ENCODE data around the gene SLC35F3. TPM values are rescaled to one million over a fixed set of nuclear protein-coding genes. Genes with fewer than 3 reads are reported as not detected.

SLC35F3 gene
- total and polyA plus RNA-seq, 7 donors = under 0.01 to 0.54 (median 0.28) TPM; not detected in 2

GRCh38 chr1:234200566-234200965 is 296.1 kb downstream of the SLC35F3 start:
- no peak for DNase-seq
- Histone ChIP-seq H3K4me3 (no peak overlapping the region), H3K27me3 (no peaks in the 10 kb centered on the region), H3K4me1 (no peaks in the 10 kb centered on the region), H3K36me3 (no peaks in the 10 kb centered on the region), H3K27ac (no peak overlapping the region), H3K9me3 (peaks cover 0 to 5% (median 2%) of the 10 kb centered on the region in 4 donors)
- intact Hi-C loops (cut with DNase I) = no loop called here
- TF ChIP-seq EP300 (IDR thresholded peaks at IDR 0.05) (no peak), CTCF (IDR thresholded peaks at IDR 0.05) (no peak), POLR2A (IDR thresholded peaks at IDR 0.05) (no peak), POLR2AphosphoS5 (IDR thresholded peaks at IDR 0.05) (no peak)
- 66 to 71% methylated on average over 4 of the region's 4 CpGs for WGBS, 2 donors

- H3K27me3 ChIP-seq = peaks cover 0 to 4% (median 0%) of the 10 kb centered on the region in 3 donors
- H3K4me3 ChIP-seq = no peak overlapping the region
- TF ChIP-seq EP300 (IDR thresholded peaks at IDR 0.05) (no peak), CTCF (IDR thresholded peaks at IDR 0.05) (no peak), POLR2A (IDR thresholded peaks at IDR 0.05) (no peak)
- WGBS, 2 donors = 73 to 76% methylated on average over 5 of the region's 5 CpGs
- no peak for DNase-seq
- no peak overlapping the region for H3K27ac ChIP-seq
- H3K36me3 ChIP-seq = no peaks in the 10 kb centered on the region
- peaks cover 0 to 5% (median 2%) of the 10 kb centered on the region in 4 donors for H3K9me3 ChIP-seq
- intact Hi-C loops (cut with DNase I) = no loop called here
- no peaks in the 10 kb centered on the region for H3K4me1 ChIP-seq
These were observed 297.1 kb downstream of the SLC35F3 start for GRCh38 chr1:234201600-234201999.

- H3K9me3 ChIP-seq = no peaks in the 10 kb centered on the region
- WGBS, 2 donors = 63 to 72% methylated on average over 7 of the region's 7 CpGs
- H3K27ac ChIP-seq = no peak overlapping the region
- H3K4me3 ChIP-seq = no peak overlapping the region
- TF ChIP-seq POLR2AphosphoS5 (IDR thresholded peaks at IDR 0.05) (no peak), POLR2A (IDR thresholded peaks at IDR 0.05) (no peak), EP300 (IDR thresholded peaks at IDR 0.05) (no peak), CTCF (IDR thresholded peaks at IDR 0.05) (no peak)
- intact Hi-C loops (cut with DNase I) = no loop called here
- H3K27me3 ChIP-seq = peaks cover 0 to 5% (median 0%) of the 10 kb centered on the region in 3 donors
- H3K4me1 ChIP-seq = no peaks in the 10 kb centered on the region
- no peak for DNase-seq
- H3K36me3 ChIP-seq = no peaks in the 10 kb centered on the region
These were observed 301.5 kb downstream of the SLC35F3 start for GRCh38 chr1:234205966-234206365.

- H3K27me3 ChIP-seq = peaks cover 0 to 6% (median 0%) of the 10 kb centered on the region in 3 donors
- TF ChIP-seq POLR2A (IDR thresholded peaks at IDR 0.05) = no peak
- no peak for TF ChIP-seq CTCF (IDR thresholded peaks at IDR 0.05)
- no peak for TF ChIP-seq EP300 (IDR thresholded peaks at IDR 0.05)
- no peak for TF ChIP-seq POLR2AphosphoS5 (IDR thresholded peaks at IDR 0.05)
- intact Hi-C loops (cut with DNase I) = no loop called here
- H3K27ac ChIP-seq = no peak overlapping the region
- no peak for DNase-seq
- H3K9me3 ChIP-seq = no peaks in the 10 kb centered on the region
- no peaks in the 10 kb centered on the region for H3K36me3 ChIP-seq
- H3K4me3 ChIP-seq = no peak overlapping the region
- 76 to 81% methylated on average over 18 of the region's 18 CpGs for WGBS, 2 donors
- no peaks in the 10 kb centered on the region for H3K4me1 ChIP-seq
These were observed 302.3 kb downstream of the SLC35F3 start for GRCh38 chr1:234206651-234207284.

GRCh38 chr1:234208351-234208750 is 303.9 kb downstream of the SLC35F3 start:
- TF ChIP-seq POLR2AphosphoS5 (IDR thresholded peaks at IDR 0.05) (no peak), CTCF (IDR thresholded peaks at IDR 0.05) (no peak), POLR2A (IDR thresholded peaks at IDR 0.05) (no peak), EP300 (IDR thresholded peaks at IDR 0.05) (no peak)
- no peak overlapping the region for H3K4me3 ChIP-seq
- H3K36me3 ChIP-seq = no peaks in the 10 kb centered on the region
- intact Hi-C loops (cut with DNase I) = no loop called here
- WGBS, 2 donors = 56 to 66% methylated on average over 3 of the region's 3 CpGs
- peaks cover 0 to 3% (median 0%) of the 10 kb centered on the region in 4 donors for H3K4me1 ChIP-seq
- DNase-seq = no peak
- peaks cover 0 to 14% (median 8%) of the 10 kb centered on the region in 3 donors for H3K27me3 ChIP-seq
- no peak overlapping the region for H3K27ac ChIP-seq
- H3K9me3 ChIP-seq = no peaks in the 10 kb centered on the region
